Measurements from ENCODE around the gene CDX1. TPM values are rescaled to one million over a fixed set of nuclear protein-coding genes. Genes with fewer than 3 reads are reported as not detected.

Gene CDX1
- total and polyA plus RNA-seq, 3 donors from 2014 or later: 3.4 to 5.2 (median 3.4) TPM

DNA sequence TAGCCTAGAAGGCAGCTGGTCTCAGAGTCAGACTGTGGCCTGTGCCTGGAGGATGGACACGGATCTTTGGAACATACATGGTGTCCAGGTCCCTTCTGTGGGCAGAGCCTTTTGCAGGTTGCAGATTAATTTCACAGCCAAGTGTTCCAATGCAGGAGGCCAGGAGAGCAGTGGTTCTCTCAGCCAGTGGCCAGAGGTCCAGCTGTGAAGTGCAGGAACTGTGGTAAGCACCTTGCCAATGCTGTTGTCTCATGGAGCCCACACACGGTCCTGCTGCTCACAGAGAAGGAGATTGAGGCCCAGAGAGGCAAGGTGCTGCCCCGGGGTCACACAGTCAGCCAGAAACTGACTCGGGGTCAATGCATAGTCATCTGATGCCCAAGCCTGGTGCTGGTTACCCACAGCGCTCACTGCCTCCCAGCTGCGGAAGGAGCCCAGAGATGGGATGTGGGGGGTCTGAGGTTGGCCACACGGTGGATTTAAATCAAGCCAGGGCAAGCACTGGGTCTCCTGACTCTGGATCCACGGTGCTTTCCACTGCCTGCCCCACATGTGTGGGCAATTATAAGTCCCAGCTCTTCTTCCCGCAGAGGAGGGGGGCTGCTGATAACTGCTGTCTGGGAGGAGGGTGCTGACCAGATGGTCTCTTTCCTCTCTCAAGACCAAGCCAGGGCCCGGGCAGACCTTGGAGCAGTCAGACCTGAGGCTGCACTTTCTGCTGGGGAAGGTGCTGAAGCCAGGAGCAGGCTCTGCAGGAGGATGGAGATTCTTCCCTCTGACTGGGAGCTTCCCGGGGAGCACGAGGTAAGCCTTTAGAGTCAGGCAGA is 13.7 kb upstream of the CDX1 start:
- Histone ChIP-seq H3K4me1 (peaks cover 13% of the 10 kb centered on the region), H3K27me3 (no peaks in the 10 kb centered on the region), H3K4me3 (peak overlapping the region; percentile 49 to 66), H3K36me3 (ENCODE audit: low read depth, missing control alignments) (no peaks in the 10 kb centered on the region), H3K9me3 (no peaks in the 10 kb centered on the region), H3K27ac (peak overlapping the region; percentile 50 to 81)
- 41 to 53% methylated on average over 10 to 12 of the region's 12 CpGs for WGBS, 2 donors
- no peak for TF ChIP-seq POLR2A (IDR thresholded peaks at IDR 0.05)
- TF ChIP-seq, protein P1, sequence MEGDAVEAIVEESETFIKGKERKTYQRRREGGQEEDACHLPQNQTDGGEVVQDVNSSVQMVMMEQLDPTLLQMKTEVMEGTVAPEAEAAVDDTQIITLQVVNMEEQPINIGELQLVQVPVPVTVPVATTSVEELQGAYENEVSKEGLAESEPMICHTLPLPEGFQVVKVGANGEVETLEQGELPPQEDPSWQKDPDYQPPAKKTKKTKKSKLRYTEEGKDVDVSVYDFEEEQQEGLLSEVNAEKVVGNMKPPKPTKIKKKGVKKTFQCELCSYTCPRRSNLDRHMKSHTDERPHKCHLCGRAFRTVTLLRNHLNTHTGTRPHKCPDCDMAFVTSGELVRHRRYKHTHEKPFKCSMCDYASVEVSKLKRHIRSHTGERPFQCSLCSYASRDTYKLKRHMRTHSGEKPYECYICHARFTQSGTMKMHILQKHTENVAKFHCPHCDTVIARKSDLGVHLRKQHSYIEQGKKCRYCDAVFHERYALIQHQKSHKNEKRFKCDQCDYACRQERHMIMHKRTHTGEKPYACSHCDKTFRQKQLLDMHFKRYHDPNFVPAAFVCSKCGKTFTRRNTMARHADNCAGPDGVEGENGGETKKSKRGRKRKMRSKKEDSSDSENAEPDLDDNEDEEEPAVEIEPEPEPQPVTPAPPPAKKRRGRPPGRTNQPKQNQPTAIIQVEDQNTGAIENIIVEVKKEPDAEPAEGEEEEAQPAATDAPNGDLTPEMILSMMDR (IDR thresholded peaks at IDR 0.05): no peak
- intact Hi-C loops (cut with DNase I; ENCODE audit: low total_unique reads): no loop called here
- DNase-seq: no peak

DNA sequence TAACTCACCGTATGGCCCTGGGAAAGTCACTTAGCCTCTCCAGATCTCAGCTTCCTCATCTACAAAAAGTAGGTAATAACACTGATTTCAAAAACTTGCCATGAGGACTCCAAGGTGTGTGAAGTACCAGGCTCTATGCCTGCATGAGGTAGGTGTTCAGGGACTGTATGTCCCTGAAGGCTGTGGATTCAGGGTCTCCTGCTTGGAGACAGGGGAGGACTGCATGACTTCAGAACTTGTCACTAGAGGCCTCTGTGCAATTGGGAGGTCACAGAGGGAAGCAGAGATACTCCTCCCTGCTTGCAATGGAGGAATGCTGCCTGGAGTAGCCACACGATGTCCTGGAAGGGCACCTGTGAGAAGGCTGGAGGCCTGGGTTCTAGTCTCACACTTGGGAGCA is 13.1 kb upstream of the CDX1 start:
- Histone ChIP-seq H3K9me3 (no peaks in the 10 kb centered on the region), H3K27me3 (no peaks in the 10 kb centered on the region), H3K4me3 (peak overlapping the region; percentile 49 to 66), H3K36me3 (ENCODE audit: low read depth, missing control alignments) (no peaks in the 10 kb centered on the region), H3K27ac (peak overlapping the region; percentile 81 to 89), H3K4me1 (peaks cover 13% of the 10 kb centered on the region)
- intact Hi-C loops (cut with DNase I; ENCODE audit: low total_unique reads): no loop called here
- 62 to 63% methylated on average over 2 of the region's 2 CpGs for WGBS, 2 donors
- TF ChIP-seq POLR2A (IDR thresholded peaks at IDR 0.05): no peak
- TF ChIP-seq, protein P1 (IDR thresholded peaks at IDR 0.05): no peak
- DNase-seq: no peak

DNA sequence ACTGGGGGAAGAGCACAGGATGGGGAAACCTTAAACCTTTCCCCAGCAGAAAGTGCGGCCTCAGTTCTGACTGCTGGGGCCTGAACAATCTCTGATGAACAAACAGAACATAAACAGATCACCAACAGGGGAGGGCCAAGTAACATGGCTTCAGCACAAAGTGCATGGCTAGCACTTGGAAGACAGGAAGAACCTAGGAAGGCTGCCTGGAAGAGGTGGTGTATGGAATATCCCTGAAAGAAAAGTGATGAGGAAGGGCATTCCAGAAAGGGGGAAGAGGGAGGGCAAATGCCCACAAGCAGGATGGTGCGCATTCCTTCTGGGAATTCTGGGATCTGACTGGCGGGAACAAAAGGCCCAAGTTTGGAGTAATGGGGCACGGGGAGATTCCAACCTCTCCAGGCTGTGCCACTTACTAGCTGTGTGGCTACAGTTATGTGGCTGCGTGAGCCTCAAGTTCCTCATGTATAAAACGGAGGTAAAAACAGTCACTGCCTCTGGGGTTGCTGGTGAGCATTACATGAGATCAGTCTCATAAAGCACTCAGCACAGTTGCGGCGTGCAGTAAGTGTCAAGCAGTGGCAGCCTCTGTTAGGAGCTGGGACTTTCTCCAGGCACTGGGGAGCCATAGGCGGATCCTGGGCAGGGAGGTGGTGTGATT is 12.5 kb upstream of the CDX1 start:
- H3K4me1 ChIP-seq: peaks cover 17% of the 10 kb centered on the region
- TF ChIP-seq, protein P1 (IDR thresholded peaks at IDR 0.05): no peak
- no peak for TF ChIP-seq POLR2A (IDR thresholded peaks at IDR 0.05)
- H3K9me3 ChIP-seq: no peaks in the 10 kb centered on the region
- H3K27me3 ChIP-seq: no peaks in the 10 kb centered on the region
- WGBS, 2 donors: 67 to 70% methylated on average over 8 to 9 of the region's 9 CpGs
- intact Hi-C loops (cut with DNase I; ENCODE audit: low total_unique reads): no loop called here
- H3K4me3 ChIP-seq: peak overlapping the region; percentile 49 to 66
- DNase-seq: peak; percentile 46
- H3K27ac ChIP-seq: peak overlapping the region; percentile 81 to 89
- no peaks in the 10 kb centered on the region for H3K36me3 ChIP-seq (ENCODE audit: low read depth, missing control alignments)

DNA sequence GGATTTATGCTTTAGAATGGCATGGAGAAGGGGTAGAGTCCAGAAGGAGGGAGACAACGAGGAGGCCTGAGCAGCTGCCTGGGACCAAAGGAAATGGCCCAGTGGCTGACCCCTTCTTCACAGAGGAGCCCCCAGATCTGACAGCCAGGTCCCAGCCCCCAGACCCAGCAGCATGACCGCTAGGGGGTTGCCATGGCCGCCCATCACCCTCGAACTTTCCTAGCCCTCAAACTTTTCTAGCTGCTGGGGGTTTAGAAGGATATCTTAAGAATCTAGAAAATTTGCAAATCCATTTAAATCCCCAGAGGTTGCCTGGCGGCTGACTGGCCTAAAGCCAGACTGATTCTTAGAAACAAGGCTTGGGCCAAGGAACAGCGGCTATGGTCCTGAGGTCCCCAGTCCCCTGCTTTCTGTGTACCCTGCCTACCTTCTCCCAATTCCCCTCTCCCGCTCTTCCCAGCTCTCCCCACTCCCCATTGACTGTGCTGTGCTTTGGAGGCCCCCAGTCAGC is 11.9 kb upstream of the CDX1 start:
- Histone ChIP-seq H3K27me3 (no peaks in the 10 kb centered on the region), H3K36me3 (ENCODE audit: low read depth, missing control alignments) (no peaks in the 10 kb centered on the region), H3K4me1 (peaks cover 21% of the 10 kb centered on the region), H3K27ac (peak overlapping the region; percentile 81 to 89), H3K4me3 (peak overlapping the region; percentile 49 to 66), H3K9me3 (no peaks in the 10 kb centered on the region)
- WGBS, 2 donors: 60 to 67% methylated on average over 5 to 7 of the region's 7 CpGs
- intact Hi-C loops (cut with DNase I; ENCODE audit: low total_unique reads): no loop called here
- no peak for DNase-seq
- no peak for TF ChIP-seq POLR2A (IDR thresholded peaks at IDR 0.05)
- TF ChIP-seq, protein P1 (IDR thresholded peaks at IDR 0.05): no peak
